ENCODE data around the gene CCAR1.
"Not testable (repeated sequence)": the region's sequence is repeated elsewhere in the genome, so short reads cannot be mapped to it uniquely, and the experiment has no call there.

Gene CCAR1, protein sequence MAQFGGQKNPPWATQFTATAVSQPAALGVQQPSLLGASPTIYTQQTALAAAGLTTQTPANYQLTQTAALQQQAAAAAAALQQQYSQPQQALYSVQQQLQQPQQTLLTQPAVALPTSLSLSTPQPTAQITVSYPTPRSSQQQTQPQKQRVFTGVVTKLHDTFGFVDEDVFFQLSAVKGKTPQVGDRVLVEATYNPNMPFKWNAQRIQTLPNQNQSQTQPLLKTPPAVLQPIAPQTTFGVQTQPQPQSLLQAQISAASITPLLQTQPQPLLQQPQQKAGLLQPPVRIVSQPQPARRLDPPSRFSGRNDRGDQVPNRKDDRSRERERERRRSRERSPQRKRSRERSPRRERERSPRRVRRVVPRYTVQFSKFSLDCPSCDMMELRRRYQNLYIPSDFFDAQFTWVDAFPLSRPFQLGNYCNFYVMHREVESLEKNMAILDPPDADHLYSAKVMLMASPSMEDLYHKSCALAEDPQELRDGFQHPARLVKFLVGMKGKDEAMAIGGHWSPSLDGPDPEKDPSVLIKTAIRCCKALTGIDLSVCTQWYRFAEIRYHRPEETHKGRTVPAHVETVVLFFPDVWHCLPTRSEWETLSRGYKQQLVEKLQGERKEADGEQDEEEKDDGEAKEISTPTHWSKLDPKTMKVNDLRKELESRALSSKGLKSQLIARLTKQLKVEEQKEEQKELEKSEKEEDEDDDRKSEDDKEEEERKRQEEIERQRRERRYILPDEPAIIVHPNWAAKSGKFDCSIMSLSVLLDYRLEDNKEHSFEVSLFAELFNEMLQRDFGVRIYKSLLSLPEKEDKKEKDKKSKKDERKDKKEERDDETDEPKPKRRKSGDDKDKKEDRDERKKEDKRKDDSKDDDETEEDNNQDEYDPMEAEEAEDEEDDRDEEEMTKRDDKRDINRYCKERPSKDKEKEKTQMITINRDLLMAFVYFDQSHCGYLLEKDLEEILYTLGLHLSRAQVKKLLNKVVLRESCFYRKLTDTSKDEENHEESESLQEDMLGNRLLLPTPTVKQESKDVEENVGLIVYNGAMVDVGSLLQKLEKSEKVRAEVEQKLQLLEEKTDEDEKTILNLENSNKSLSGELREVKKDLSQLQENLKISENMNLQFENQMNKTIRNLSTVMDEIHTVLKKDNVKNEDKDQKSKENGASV

GRCh38 chr10:68720793-68721672 is at the start of gene CCAR1:
Gene CCAR1, plus strand, starts transcription at chr10:68721239. Its CDS starts 1,266 bp downstream, at chr10:68722505.
- peak; percentile 98 for DNase-seq (ENCODE audit: low spot score)

- peak; percentile 1 for DNase-seq (ENCODE audit: low spot score)
Observed at GRCh38 chr10:68684413-68684812, 36.6 kb upstream of the CCAR1 start.

GRCh38 chr10:68696018-68696417 is 25.0 kb upstream of the CCAR1 start:
- no peak for DNase-seq (ENCODE audit: low spot score)

GRCh38 chr10:68697106-68697505 is 23.9 kb upstream of the CCAR1 start:
- no peak for DNase-seq (ENCODE audit: low spot score)

GRCh38 chr10:68700197-68700596 is 20.8 kb upstream of the CCAR1 start:
- DNase-seq (ENCODE audit: low spot score) = no peak

DNA sequence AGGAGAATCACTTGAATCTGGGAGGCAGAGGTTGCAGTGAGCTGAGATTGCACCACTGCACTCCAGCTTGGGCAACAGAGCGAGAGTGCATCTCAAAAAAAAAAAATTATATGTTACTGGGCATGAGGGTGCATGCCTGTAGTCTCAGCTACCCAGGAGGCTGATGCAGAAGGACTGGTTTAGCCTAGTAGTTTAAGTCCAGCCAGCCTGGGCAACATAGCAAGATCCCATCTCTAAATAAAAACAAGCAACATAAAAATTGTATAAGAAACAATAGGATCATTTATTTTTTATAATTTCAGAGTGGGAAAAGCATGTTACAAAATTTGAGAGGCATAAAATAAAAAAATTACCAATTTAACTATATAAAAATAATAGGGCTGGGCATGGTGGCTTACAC is 15.5 kb upstream of the CCAR1 start:
- DNase-seq (ENCODE audit: low spot score) = no peak

- DNase-seq (ENCODE audit: low spot score) = not testable (repeated sequence)
Observed at GRCh38 chr10:68708987-68709386, 12.1 kb upstream of the CCAR1 start.

DNA sequence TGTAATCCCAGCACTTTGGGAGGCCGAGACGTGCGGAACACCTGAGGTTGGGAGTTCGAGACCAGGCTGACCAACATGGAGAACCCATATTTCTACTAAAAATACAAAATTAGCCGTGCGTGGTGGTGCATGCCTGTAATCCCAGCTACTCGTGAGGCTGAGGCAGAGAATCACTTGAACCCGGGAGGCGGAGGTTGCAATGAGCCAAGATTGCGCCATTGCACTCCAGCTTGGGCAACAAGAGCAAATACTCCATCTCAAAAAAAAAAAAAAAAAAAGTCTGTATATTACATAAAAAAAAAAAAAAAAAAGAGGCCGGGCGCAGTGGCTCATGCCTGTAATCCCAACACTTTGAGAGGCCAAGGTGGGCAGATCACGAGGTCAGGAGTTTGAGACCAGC is 8.0 kb upstream of the CCAR1 start:
- DNase-seq (ENCODE audit: low spot score) = not testable (repeated sequence)

DNA sequence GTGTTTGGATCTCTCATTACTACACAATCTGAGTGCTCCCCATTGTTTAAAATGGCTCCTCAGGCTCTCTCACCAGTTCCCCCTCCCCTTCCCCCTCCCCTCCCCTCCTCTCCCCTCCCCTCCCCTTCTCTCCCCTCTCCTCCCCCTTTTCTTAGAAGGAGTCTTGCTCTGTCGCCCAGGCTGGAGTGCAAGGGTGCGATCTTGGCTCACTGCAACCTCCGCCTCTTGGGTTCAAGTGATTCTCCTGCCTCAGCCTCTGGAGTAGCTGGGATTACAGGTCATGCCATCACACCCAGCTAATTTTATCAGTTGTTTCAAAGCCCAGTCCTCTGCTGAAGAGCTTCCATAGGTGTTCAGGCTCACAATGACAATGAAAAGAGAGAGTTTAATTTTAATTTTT is 3.6 kb upstream of the CCAR1 start:
- no peak for DNase-seq (ENCODE audit: low spot score)

GRCh38 chr10:68721673-68722335 is 765 bp downstream of the CCAR1 start:
- no peak for DNase-seq (ENCODE audit: low spot score)

- DNase-seq (ENCODE audit: low spot score) = no peak
Observed at GRCh38 chr10:68725016-68725415, 4.0 kb downstream of the CCAR1 start.

DNA sequence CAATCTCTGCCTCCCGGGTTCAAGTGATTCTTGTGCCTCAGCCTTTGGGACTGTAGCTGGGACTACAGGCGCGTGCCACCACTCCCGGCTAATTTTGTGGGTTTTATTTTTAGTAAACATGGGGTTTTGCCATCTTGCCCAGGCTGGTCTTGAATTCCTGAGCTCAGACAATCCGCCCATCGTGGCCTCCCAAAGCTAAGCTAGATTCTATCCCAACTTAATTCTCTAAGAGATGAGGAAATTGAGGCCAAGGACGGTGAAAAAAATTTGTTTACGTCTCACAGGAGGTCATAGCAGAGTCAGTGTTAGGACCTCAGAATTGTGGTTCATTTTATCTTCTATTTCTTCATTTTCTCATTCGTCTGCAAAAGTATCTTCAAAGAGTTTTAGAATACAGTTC is 6.1 kb downstream of the CCAR1 start:
- DNase-seq (ENCODE audit: low spot score) = no peak

DNA sequence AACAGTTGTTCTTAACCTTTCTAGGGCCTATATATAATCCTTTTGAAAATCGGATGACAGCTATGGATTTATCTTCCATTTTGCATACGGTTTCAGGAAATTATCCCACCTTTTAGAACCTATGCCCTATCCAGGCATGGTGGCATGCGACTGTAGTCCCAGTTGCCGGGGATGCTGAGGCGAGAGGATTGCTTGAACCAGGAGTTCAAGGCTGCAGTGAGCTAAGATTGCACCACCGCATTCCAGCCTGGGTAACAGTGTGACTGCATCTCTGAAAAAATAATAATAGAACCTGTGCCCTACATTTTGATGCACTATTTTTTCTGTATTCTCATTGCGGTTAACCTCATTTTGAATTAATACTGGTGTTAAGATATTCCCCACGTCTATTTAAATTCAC is 11.6 kb downstream of the CCAR1 start:
- no peak for DNase-seq (ENCODE audit: low spot score)

- no peak for DNase-seq (ENCODE audit: low spot score)
Observed at GRCh38 chr10:68734349-68734748, 13.3 kb downstream of the CCAR1 start.

DNA sequence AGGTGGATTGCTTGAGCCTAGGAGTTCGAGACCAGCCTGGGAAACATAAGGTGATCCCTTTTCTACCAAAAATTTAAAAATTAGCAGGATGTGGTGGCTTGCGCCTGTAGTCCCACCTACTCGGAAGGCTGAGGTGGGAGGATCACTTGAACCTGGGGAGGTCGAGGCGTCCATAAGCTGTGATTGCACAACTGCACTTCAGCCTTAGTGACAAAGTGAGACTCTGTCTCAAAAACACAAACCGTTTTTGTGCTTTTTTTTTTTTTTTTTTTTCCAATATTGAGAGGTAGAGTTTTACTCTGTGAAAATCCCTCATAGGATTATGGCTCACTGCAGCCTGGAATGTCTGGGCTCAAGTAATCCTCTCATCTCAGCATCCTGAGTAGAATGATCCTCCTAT is 14.1 kb downstream of the CCAR1 start:
- DNase-seq (ENCODE audit: low spot score) = no peak

GRCh38 chr10:68735739-68736138 is 14.7 kb downstream of the CCAR1 start:
- DNase-seq (ENCODE audit: low spot score) = not testable (repeated sequence)

- not testable (repeated sequence) for DNase-seq (ENCODE audit: low spot score)
Observed at GRCh38 chr10:68740676-68741075, 19.6 kb downstream of the CCAR1 start.

DNA sequence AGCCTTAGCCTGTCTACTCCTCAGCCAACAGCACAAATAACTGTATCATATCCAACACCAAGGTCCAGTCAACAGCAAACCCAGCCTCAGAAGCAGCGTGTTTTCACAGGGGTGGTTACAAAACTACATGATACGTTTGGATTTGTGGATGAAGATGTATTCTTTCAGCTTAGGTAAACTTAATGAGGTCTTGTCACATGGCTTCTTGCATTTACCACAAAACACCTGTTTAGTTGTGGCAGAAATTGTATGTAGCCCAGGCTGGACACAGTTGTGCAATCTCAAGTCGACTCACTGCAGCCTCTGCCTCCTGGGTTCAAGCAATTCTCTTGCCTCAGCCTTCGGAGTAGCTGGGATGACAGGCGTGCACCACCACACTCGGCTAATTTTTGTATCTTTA is 21.4 kb downstream of the CCAR1 start:
- no peak for DNase-seq (ENCODE audit: low spot score)

- DNase-seq (ENCODE audit: low spot score) = no peak
Observed at GRCh38 chr10:68752711-68753350, 31.8 kb downstream of the CCAR1 start.

DNA sequence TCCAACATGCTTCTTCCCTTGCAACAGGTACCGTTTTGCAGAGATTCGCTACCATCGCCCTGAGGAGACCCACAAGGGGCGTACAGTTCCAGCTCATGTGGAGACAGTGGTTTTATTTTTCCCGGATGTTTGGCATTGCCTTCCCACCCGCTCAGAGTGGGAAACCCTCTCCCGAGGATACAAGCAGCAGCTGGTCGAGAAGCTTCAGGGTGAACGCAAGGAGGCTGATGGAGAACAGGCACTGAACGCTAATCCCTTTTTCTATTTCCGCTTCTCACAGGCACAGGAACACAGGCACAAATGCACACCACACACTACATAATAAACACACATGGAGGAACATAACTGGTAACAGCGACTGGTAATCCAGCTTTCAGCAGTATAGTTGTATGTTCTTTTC is 35.2 kb downstream of the CCAR1 start:
- no peak for DNase-seq (ENCODE audit: low spot score)

Data from CD4-positive, alpha-beta T cell treated with Interleukin-6 at 100 ng/mL for 8 hours (primary cell).